Globus pallidus (tissue), 1 donor: ENCODE measurements around the gene RASGEF1C.

Source experiments
- DNase-seq: peaks from one replicate; pipeline ENCODE4 v3.0.0-alpha.2; 2015; ENCODE audit warnings: low spot score

The RASGEF1C gene

GRCh38 chr5:180119031-180119902 lies 89.7 kb downstream of the RASGEF1C start:
- DNase-seq: no peak

- no peak for DNase-seq
Observed at GRCh38 chr5:180118391-180118791, 90.6 kb downstream of the RASGEF1C start.

- no peak for DNase-seq
Observed at GRCh38 chr5:180117000-180117725, 91.8 kb downstream of the RASGEF1C start.

- peak; percentile 26 for DNase-seq
Observed at GRCh38 chr5:180116077-180116999, 92.7 kb downstream of the RASGEF1C start.

GRCh38 chr5:180115326-180116076 lies 93.5 kb downstream of the RASGEF1C start:
- DNase-seq: no peak

- no peak for DNase-seq
Observed at GRCh38 chr5:180114304-180115003, 94.6 kb downstream of the RASGEF1C start.

GRCh38 chr5:180113660-180114303 lies 95.2 kb downstream of the RASGEF1C start:
- DNase-seq: no peak

- no peak for DNase-seq
Observed at GRCh38 chr5:180112181-180112861, 96.7 kb downstream of the RASGEF1C start.

- DNase-seq: no peak
Observed at GRCh38 chr5:180111273-180112002, 97.6 kb downstream of the RASGEF1C start.

- DNase-seq: no peak
Observed at GRCh38 chr5:180109920-180110319, 99.1 kb downstream of the RASGEF1C start.

GRCh38 chr5:180107005-180107404 lies 102.0 kb downstream of the RASGEF1C start:
- DNase-seq: no peak

GRCh38 chr5:180105827-180106312 lies 103.1 kb downstream of the RASGEF1C start:
- no peak for DNase-seq

GRCh38 chr5:180104168-180104530 lies 104.9 kb downstream of the RASGEF1C start:
- DNase-seq: no peak

- DNase-seq: no peak
Observed at GRCh38 chr5:180103487-180104167, 105.4 kb downstream of the RASGEF1C start.

- DNase-seq: no peak
Observed at GRCh38 chr5:180102636-180103035, 106.4 kb downstream of the RASGEF1C start.

- DNase-seq: no peak
Observed at GRCh38 chr5:180101451-180102105, 107.4 kb downstream of the RASGEF1C start.

- DNase-seq: no peak
Observed at GRCh38 chr5:180100621-180101450, 108.2 kb downstream of the RASGEF1C start.
